ENCODE measurements around the gene MYOZ1.
"Not testable (repeated sequence)": the region's sequence is repeated elsewhere in the genome, so short reads cannot be mapped to it uniquely, and the experiment has no call there.

DNA sequence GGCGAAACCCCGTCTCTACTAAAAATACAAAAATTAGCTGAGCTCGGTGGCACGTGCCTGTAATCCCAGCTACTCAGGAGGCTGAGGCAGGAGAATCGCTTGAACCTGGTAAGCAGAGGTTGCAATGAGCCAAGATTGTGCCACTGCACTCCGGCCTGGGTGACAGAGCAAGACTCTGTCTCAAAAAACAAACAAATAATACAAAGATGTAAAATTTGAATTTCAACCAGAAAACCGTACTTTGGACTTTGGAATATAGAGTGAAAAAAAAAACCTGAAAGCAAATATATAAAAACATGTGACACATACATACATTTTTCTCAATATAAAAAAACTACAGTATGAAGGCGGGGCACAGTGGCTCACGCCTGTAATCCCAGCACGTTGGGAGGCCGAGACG lies 20.3 kb downstream of the MYOZ1 start:
- TF ChIP-seq, protein P1, sequence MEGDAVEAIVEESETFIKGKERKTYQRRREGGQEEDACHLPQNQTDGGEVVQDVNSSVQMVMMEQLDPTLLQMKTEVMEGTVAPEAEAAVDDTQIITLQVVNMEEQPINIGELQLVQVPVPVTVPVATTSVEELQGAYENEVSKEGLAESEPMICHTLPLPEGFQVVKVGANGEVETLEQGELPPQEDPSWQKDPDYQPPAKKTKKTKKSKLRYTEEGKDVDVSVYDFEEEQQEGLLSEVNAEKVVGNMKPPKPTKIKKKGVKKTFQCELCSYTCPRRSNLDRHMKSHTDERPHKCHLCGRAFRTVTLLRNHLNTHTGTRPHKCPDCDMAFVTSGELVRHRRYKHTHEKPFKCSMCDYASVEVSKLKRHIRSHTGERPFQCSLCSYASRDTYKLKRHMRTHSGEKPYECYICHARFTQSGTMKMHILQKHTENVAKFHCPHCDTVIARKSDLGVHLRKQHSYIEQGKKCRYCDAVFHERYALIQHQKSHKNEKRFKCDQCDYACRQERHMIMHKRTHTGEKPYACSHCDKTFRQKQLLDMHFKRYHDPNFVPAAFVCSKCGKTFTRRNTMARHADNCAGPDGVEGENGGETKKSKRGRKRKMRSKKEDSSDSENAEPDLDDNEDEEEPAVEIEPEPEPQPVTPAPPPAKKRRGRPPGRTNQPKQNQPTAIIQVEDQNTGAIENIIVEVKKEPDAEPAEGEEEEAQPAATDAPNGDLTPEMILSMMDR (IDR thresholded peaks at IDR 0.05) = not testable (repeated sequence)
- not testable (repeated sequence) for TF ChIP-seq EP300, POLR2A (IDR thresholded peaks at IDR 0.05)
